Neuronal stem cell (in vitro differentiated cells): ENCODE results near the gene SLIT3.

Experiments used
- DNase-seq: peaks from one replicate; pipeline ENCODE4 v3.0.0-alpha.2; 2013; ENCODE audit warnings: low spot score
- H2AFZ ChIP-seq: one replicate; pipeline ENCODE4 v1.6.1; 2013; ENCODE audit warnings: mild to moderate bottlenecking, low read length, inconsistent platforms
- H2AK5ac ChIP-seq: 2 replicates; pipeline ENCODE4 v1.6.1; 2013; ENCODE audit warnings: low read depth, mild to moderate bottlenecking, inconsistent platforms, low read length, moderate library complexity, mixed read lengths
- H2BK120ac ChIP-seq: 2 replicates; pipeline ENCODE4 v1.6.1; 2013; ENCODE audit warnings: low read depth, mild to moderate bottlenecking, inconsistent platforms, low read length, moderate library complexity, mixed read lengths
- H2BK12ac ChIP-seq: one replicate; pipeline ENCODE4 v1.6.1; 2013; ENCODE audit warnings: low read length, inconsistent platforms
- H2BK15ac ChIP-seq: 2 replicates; pipeline ENCODE4 v1.6.1; 2013; ENCODE audit warnings: mild to moderate bottlenecking, low read length, inconsistent platforms, mixed read lengths
- H2BK5ac ChIP-seq: one replicate; pipeline ENCODE4 v1.6.1; 2013; ENCODE audit warnings: inconsistent platforms, mild to moderate bottlenecking, low read length, moderate library complexity
- H3K14ac ChIP-seq: one replicate; pipeline ENCODE4 v1.6.1; 2013; ENCODE audit warnings: low read length, inconsistent platforms
- H3K18ac ChIP-seq: 2 replicates; pipeline ENCODE4 v1.6.1; 2013; ENCODE audit warnings: low read length, inconsistent platforms
- H3K23ac ChIP-seq: 2 replicates; pipeline ENCODE4 v1.6.1; 2013; ENCODE audit warnings: low read depth, mild to moderate bottlenecking, mixed read lengths, low read length, inconsistent platforms; ENCODE audit not compliant: poor library complexity
- H3K27ac ChIP-seq: replicated peaks from 3 replicates; pipeline ENCODE4 v1.5.1; 2013; ENCODE audit warnings: low read length, inconsistent platforms
- H3K27me3 ChIP-seq, 3 experiments: 2 replicates each; pipeline ENCODE4 v1.6.1; 2013; ENCODE audit warnings: low read length in 3 of 3, mild to moderate bottlenecking in 2 of 3, inconsistent platforms in 1 of 3, low read depth in 1 of 3, mixed read lengths in 1 of 3, moderate library complexity in 1 of 3; ENCODE audit not compliant: control insufficient read depth in 3 of 3, insufficient read depth in 3 of 3
- H3K36me3 ChIP-seq, 2 donors: replicated peaks in 1 of 2; 2 replicates each; pipeline ENCODE4 v1.6.1; 2013; ENCODE audit warnings: low read length in 2 of 2; ENCODE audit not compliant: control insufficient read depth in 2 of 2, insufficient read depth in 2 of 2
- H3K4ac ChIP-seq: 2 replicates; pipeline ENCODE4 v1.6.1; 2013; ENCODE audit warnings: inconsistent platforms, mild to moderate bottlenecking, low read length, moderate library complexity
- H3K4me1 ChIP-seq, 2 donors: 1 replicate in 1 of 2; 2 replicates in 1 of 2; pipeline ENCODE4 v1.6.1; 2013; ENCODE audit warnings: low read length in 2 of 2, low read depth in 1 of 2; ENCODE audit not compliant: control insufficient read depth in 2 of 2, insufficient read depth in 1 of 2
- H3K4me2 ChIP-seq: one replicate; pipeline ENCODE4 v1.6.1; 2013; ENCODE audit warnings: mild to moderate bottlenecking, low read length, inconsistent platforms; ENCODE audit not compliant: insufficient read depth, poor library complexity, severe bottlenecking
- H3K4me3 ChIP-seq, 2 donors: 2 replicates each; pipeline ENCODE4 v1.5.1; 2013; ENCODE audit warnings: low read length in 2 of 2, mild to moderate bottlenecking in 2 of 2, inconsistent platforms in 1 of 2, moderate library complexity in 1 of 2
- H3K79me1 ChIP-seq: one replicate; pipeline ENCODE4 v1.6.1; 2013; ENCODE audit warnings: low read depth, mild to moderate bottlenecking, inconsistent platforms, low read length, moderate library complexity
- H3K9ac ChIP-seq: one replicate; pipeline ENCODE4 v1.6.1; 2013; ENCODE audit warnings: mild to moderate bottlenecking, low read depth, low read length, inconsistent platforms; ENCODE audit not compliant: poor library complexity
- H3K9me3 ChIP-seq, 2 donors: replicated peaks in 1 of 2; 2 replicates each; pipeline versions ENCODE3 to v1.6.1; 2013; ENCODE audit warnings: low read length in 2 of 2, mild to moderate bottlenecking in 2 of 2, inconsistent platforms in 1 of 2, low read depth in 1 of 2, mixed read lengths in 1 of 2, moderate library complexity in 1 of 2; ENCODE audit not compliant: control insufficient read depth in 2 of 2, insufficient read depth in 1 of 2
- H4K8ac ChIP-seq: one replicate; pipeline ENCODE4 v1.6.1; 2013; ENCODE audit warnings: low read depth, mild to moderate bottlenecking, inconsistent platforms, low read length, moderate library complexity
- H4K91ac ChIP-seq: one replicate; pipeline ENCODE4 v1.6.1; 2013; ENCODE audit warnings: low read length, low read depth, mild to moderate bottlenecking, inconsistent platforms; ENCODE audit not compliant: poor library complexity
- WGBS, 2 donors: extraction: QIAGEN DNeasy Blood & Tissue Kit; methylation state at CpG; one replicate each; pipeline ENCODE4 v1.1.7; 2013; ENCODE audit warnings: missing lambda C conversion rate in 2 of 2, mixed read lengths in 1 of 2; ENCODE audit not compliant: insufficient read length in 2 of 2, insufficient replicate concordance in 1 of 2; ENCODE audit errors: extremely low coverage in 2 of 2; 5-methylcytosine and 5-hydroxymethylcytosine counted together

Gene SLIT3

GRCh38 chr5:169081000-169081724, 219.8 kb downstream of the SLIT3 start:
- no peak overlapping the region for H4K8ac ChIP-seq
- no peak overlapping the region for H3K4ac ChIP-seq
- peaks cover 0 to 18% of the 10 kb centered on the region in 2 donors for H3K4me1 ChIP-seq
- H3K36me3 ChIP-seq = no peaks in the 10 kb centered on the region
- no peak overlapping the region for H3K9ac ChIP-seq
- H3K9me3 ChIP-seq = no peaks in the 10 kb centered on the region
- no peak overlapping the region for H3K4me3 ChIP-seq
- no peak for DNase-seq
- no peak overlapping the region for H2AK5ac ChIP-seq
- no peak overlapping the region for H3K23ac ChIP-seq
- no CpG with 5 or more reads among the region's 9 CpGs for WGBS, 2 donors
- H3K79me1 ChIP-seq = no peaks in the 10 kb centered on the region
- H3K14ac ChIP-seq = peak overlapping the region; percentile 92
- H3K4me2 ChIP-seq = no peak overlapping the region
- peaks cover 0 to 3% (median 0%) of the 10 kb centered on the region in 3 experiments for H3K27me3 ChIP-seq
- no peak overlapping the region for H2BK5ac ChIP-seq
- peak overlapping the region; percentile 7 for H2BK15ac ChIP-seq
- no peak overlapping the region for H2AFZ ChIP-seq
- no peak overlapping the region for H3K27ac ChIP-seq
- peak overlapping the region; percentile 70 for H3K18ac ChIP-seq
- H4K91ac ChIP-seq = no peak overlapping the region
- H2BK12ac ChIP-seq = no peak overlapping the region
- no peak overlapping the region for H2BK120ac ChIP-seq

- no peak overlapping the region for H3K4me3 ChIP-seq
- peaks cover 0 to 3% (median 0%) of the 10 kb centered on the region in 3 experiments for H3K27me3 ChIP-seq
- H3K18ac ChIP-seq = no peak overlapping the region
- H4K91ac ChIP-seq = no peak overlapping the region
- no peak overlapping the region for H3K4me2 ChIP-seq
- H4K8ac ChIP-seq = no peak overlapping the region
- H3K4me1 ChIP-seq = peaks cover 0 to 14% of the 10 kb centered on the region in 2 donors
- H2BK12ac ChIP-seq = no peak overlapping the region
- H3K27ac ChIP-seq = no peak overlapping the region
- no peak overlapping the region for H3K14ac ChIP-seq
- H3K9me3 ChIP-seq = no peaks in the 10 kb centered on the region
- H2BK120ac ChIP-seq = no peak overlapping the region
- H2AK5ac ChIP-seq = peak overlapping the region; percentile 38
- no peaks in the 10 kb centered on the region for H3K79me1 ChIP-seq
- no peak for DNase-seq
- peak overlapping the region; percentile 47 for H2BK5ac ChIP-seq
- no peak overlapping the region for H3K4ac ChIP-seq
- H2AFZ ChIP-seq = no peak overlapping the region
- no peaks in the 10 kb centered on the region for H3K36me3 ChIP-seq
- H3K23ac ChIP-seq = no peak overlapping the region
- H2BK15ac ChIP-seq = no peak overlapping the region
- H3K9ac ChIP-seq = no peak overlapping the region
- no CpG with 5 or more reads among the region's 6 CpGs for WGBS, 2 donors
Observed at GRCh38 chr5:169080448-169080911, 220.5 kb downstream of the SLIT3 start.

- Histone ChIP-seq H3K4me3 (no peak overlapping the region), H2BK5ac (no peak overlapping the region), H4K91ac (no peak overlapping the region), H3K4me1 (peaks cover 0 to 8% of the 10 kb centered on the region in 2 donors), H3K9ac (no peak overlapping the region), H3K14ac (no peak overlapping the region), H3K4me2 (no peak overlapping the region), H2AK5ac (no peak overlapping the region), H2BK15ac (no peak overlapping the region), H3K23ac (no peak overlapping the region), H3K18ac (no peak overlapping the region), H3K27me3 (peaks cover 0 to 3% (median 0%) of the 10 kb centered on the region in 3 experiments), H3K4ac (no peak overlapping the region), H3K27ac (no peak overlapping the region), H3K79me1 (no peaks in the 10 kb centered on the region), H3K36me3 (no peaks in the 10 kb centered on the region), H2BK120ac (no peak overlapping the region), H4K8ac (no peak overlapping the region), H2BK12ac (no peak overlapping the region), H3K9me3 (no peaks in the 10 kb centered on the region), H2AFZ (no peak overlapping the region)
- DNase-seq = no peak
- no CpG with 5 or more reads among the region's 2 CpGs for WGBS, 2 donors
Observed at GRCh38 chr5:169079697-169080096, 221.2 kb downstream of the SLIT3 start.

GRCh38 chr5:169074839-169075238, 226.1 kb downstream of the SLIT3 start:
- no peak overlapping the region for H2AFZ ChIP-seq

More at GRCh38 chr5:169074839-169075238, 226.1 kb downstream of the SLIT3 start:
- Histone ChIP-seq H3K23ac (no peak overlapping the region), H3K18ac (no peak overlapping the region), H4K91ac (no peak overlapping the region), H3K4ac (no peak overlapping the region), H2AK5ac (no peak overlapping the region), H3K4me3 (no peak overlapping the region), H4K8ac (no peak overlapping the region), H2BK15ac (no peak overlapping the region), H3K79me1 (no peaks in the 10 kb centered on the region), H3K9me3 (no peaks in the 10 kb centered on the region), H3K27ac (no peak overlapping the region), H2BK5ac (no peak overlapping the region), H3K9ac (no peak overlapping the region), H2BK12ac (no peak overlapping the region), H3K4me2 (no peak overlapping the region), H3K27me3 (no peaks in the 10 kb centered on the region), H3K14ac (no peak overlapping the region), H3K36me3 (no peaks in the 10 kb centered on the region), H3K4me1 (no peaks in the 10 kb centered on the region), H2BK120ac (no peak overlapping the region)
- no peak for DNase-seq
- no CpG with 5 or more reads among the region's 3 CpGs for WGBS, 2 donors
